Cardiac muscle cell (in vitro differentiated cells and primary cell): ENCODE measurements around the gene NFIC. TPM values are rescaled to one million over a fixed set of nuclear protein-coding genes. Genes with fewer than 3 reads are reported as not detected.

ENCODE experiments used
- DNase-seq, 2 donors: peaks; one replicate each; pipeline versions ENCODE4 v3.0.0 to v3.0.0-alpha.2; 2010 to 2017; ENCODE audit warnings: low read depth in 1 of 2, low spot score in 1 of 2
- H3K27ac ChIP-seq: fragments of 200-600 bp; sonication (generic); 2 replicates; pipeline ENCODE4 v1.5.1; 2016
- H3K27me3 ChIP-seq: fragments of 200-600 bp; sonication (generic); 2 replicates; pipeline ENCODE4 v1.6.0; 2016; ENCODE audit warnings: control low read depth
- H3K36me3 ChIP-seq: fragments of 200-600 bp; sonication (generic); 2 replicates; pipeline ENCODE4 v1.5.1; 2016; ENCODE audit warnings: control low read depth
- H3K4me1 ChIP-seq: fragments of 200-600 bp; sonication (generic); 2 replicates; pipeline ENCODE4 v1.8.1; 2017; ENCODE audit warnings: low read depth, mild to moderate bottlenecking, mixed run types
- H3K4me3 ChIP-seq: fragments of 200-600 bp; sonication (generic); 2 replicates; pipeline ENCODE4 v1.5.1; 2016; ENCODE audit warnings: mild to moderate bottlenecking
- H3K9me3 ChIP-seq: fragments of 200-600 bp; sonication (generic); 2 replicates; pipeline ENCODE4 v1.5.1; 2017; ENCODE audit warnings: low read depth, mild to moderate bottlenecking, control low read depth
- polyA plus RNA-seq: library from polyadenylated mRNA; unstranded; fragments of >200 nt; fragmentation: Nextera tagmentation; extraction: Ambion mirVana; gene quantifications from 2 replicates; pipeline ENCODE4 v1.2.1, GENCODE V29; 2016
- total RNA-seq: library from RNA; depleted of rRNA; stranded (reverse); fragments of >200 nt; gene quantifications from 2 replicates; pipeline ENCODE4 v1.2.3, GENCODE V29; 2016
- TF ChIP-seq, protein P1 (sequence below): IDR thresholded peaks from 2 replicates; pipeline ENCODE4 v1.5.1; 2012; ENCODE audit warnings: low read depth, mild to moderate bottlenecking, low read length

Gene NFIC
- total and polyA plus RNA-seq, 2 experiments from 2014 or later = 32.7 to 46.1 TPM

DNA sequence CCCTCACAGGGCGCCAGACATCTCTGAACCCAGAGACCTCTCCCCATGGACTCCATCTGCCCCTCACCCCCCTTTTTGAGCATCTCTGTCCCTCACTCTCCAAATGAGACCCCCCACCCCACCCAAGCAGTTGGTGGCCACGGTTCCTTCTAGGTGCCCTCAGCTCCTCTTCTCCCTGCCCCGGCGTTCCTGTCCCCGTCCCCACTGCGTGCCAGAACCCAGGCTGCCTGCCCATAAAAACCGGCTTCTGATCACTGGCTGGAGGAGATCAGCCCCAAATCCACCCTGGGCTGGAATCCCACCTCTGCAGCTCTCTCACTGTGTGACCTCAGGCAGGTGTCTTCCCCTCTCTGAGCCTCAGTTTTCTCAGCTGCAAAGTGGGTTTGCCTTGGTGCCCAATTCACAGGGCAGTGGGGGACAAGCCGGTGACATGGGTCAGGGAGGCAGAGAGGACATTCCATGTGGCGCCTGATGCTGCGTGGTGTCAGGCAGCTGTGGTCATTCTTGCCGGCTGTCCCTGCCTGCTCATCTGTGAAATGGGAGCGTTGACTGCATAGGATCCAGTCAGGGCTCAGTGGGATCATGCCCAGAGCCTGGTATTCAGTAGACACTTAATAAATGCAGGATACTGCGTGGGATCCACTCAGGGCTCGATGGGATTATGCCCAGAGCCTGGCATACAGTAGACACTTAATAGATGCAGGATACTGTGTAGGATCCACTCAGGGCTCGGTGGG is 88.4 kb downstream of the NFIC start:
- peaks cover 19% of the 10 kb centered on the region for H3K4me1 ChIP-seq
- TF ChIP-seq, protein P1, sequence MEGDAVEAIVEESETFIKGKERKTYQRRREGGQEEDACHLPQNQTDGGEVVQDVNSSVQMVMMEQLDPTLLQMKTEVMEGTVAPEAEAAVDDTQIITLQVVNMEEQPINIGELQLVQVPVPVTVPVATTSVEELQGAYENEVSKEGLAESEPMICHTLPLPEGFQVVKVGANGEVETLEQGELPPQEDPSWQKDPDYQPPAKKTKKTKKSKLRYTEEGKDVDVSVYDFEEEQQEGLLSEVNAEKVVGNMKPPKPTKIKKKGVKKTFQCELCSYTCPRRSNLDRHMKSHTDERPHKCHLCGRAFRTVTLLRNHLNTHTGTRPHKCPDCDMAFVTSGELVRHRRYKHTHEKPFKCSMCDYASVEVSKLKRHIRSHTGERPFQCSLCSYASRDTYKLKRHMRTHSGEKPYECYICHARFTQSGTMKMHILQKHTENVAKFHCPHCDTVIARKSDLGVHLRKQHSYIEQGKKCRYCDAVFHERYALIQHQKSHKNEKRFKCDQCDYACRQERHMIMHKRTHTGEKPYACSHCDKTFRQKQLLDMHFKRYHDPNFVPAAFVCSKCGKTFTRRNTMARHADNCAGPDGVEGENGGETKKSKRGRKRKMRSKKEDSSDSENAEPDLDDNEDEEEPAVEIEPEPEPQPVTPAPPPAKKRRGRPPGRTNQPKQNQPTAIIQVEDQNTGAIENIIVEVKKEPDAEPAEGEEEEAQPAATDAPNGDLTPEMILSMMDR = no peak
- no peak overlapping the region for H3K4me3 ChIP-seq
- H3K27me3 ChIP-seq = no peaks in the 10 kb centered on the region
- peaks cover 12% of the 10 kb centered on the region for H3K36me3 ChIP-seq
- H3K9me3 ChIP-seq = no peaks in the 10 kb centered on the region
- H3K27ac ChIP-seq = no peak overlapping the region
- DNase-seq = no peak

DNA sequence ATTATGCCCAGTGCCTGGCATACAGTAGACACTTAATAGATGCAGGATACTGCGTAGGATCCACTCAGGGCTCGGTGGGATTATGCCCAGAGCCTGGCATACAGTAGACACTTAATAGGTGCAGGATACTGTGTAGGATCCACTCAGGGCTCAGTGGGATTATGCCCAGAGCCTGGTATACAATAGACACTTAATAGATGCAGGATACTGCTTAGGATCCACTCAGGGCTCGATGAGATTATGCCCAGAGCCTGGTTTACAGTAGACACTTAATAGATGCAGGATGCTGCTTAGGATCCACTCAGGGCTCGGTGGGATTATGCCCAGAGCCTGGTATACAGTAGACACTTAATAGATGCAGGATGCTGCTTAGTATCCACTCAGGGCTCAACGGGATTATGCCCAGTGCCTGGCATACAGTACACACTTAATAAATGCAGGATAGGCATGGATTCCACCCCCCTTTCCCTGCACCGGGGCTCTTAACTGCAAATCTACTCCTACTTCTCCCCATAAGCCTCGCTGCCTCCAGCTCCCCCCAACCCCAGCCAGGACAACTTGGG is 89.1 kb downstream of the NFIC start:
- Histone ChIP-seq H3K9me3 (no peaks in the 10 kb centered on the region), H3K27ac (no peak overlapping the region), H3K36me3 (peaks cover 12% of the 10 kb centered on the region), H3K4me3 (no peak overlapping the region), H3K27me3 (peaks cover under 1% of the 10 kb centered on the region), H3K4me1 (peaks cover 19% of the 10 kb centered on the region)
- TF ChIP-seq, protein P1 = no peak
- no peak for DNase-seq

DNA sequence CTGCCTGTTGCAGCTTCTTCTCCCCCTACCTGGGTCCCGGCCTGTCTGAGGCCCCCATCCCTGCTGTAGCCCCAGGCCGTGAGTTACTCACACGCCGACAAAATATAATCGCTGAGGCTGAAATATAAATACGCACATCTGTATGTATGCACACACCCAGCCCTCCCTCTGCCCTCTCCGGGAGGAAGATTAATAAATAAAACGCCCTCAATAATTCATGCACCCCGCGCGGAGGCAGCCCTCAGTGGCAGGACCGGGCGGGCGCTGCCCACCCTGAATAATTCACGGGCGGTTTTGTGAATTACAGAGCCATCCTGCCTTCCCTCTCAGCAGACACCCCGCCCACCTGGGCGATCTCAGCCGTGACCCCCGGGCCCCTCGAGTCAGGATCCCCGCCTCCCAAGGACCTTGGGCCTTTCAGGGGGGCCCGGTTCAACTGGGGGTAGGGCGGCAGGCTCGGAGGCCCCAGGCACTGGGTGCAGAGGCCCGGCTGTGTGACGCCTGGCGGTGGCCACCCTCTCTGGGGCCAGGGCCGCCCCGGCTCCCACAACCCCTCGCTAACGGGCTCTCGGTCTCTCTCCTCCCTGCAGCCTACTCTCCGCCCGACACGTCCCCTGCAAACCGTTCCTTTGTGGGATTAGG is 89.7 kb downstream of the NFIC start:
- TF ChIP-seq, protein P1 = no peak
- Histone ChIP-seq H3K36me3 (peaks cover 8% of the 10 kb centered on the region), H3K27me3 (peaks cover 7% of the 10 kb centered on the region), H3K4me1 (peaks cover 19% of the 10 kb centered on the region), H3K27ac (no peak overlapping the region), H3K9me3 (no peaks in the 10 kb centered on the region), H3K4me3 (no peak overlapping the region)
- no peak for DNase-seq

- peaks cover 8% of the 10 kb centered on the region for H3K36me3 ChIP-seq
- H3K27me3 ChIP-seq = peaks cover 16% of the 10 kb centered on the region
- H3K9me3 ChIP-seq = no peaks in the 10 kb centered on the region
- no peak overlapping the region for H3K27ac ChIP-seq
- no peak overlapping the region for H3K4me3 ChIP-seq
- no peak for DNase-seq
- TF ChIP-seq, protein P1 = no peak
- peaks cover 19% of the 10 kb centered on the region for H3K4me1 ChIP-seq
These were observed 90.6 kb downstream of the NFIC start for GRCh38 chr19:3456925-3457527.

GRCh38 chr19:3457528-3458228 is 91.3 kb downstream of the NFIC start:
- peaks cover 5% of the 10 kb centered on the region for H3K36me3 ChIP-seq
- no peak overlapping the region for H3K4me3 ChIP-seq
- DNase-seq = peak in 1 of 2 donors; percentile 40
- no peak overlapping the region for H3K27ac ChIP-seq
- H3K9me3 ChIP-seq = no peaks in the 10 kb centered on the region
- H3K4me1 ChIP-seq = peaks cover 19% of the 10 kb centered on the region
- H3K27me3 ChIP-seq = peaks cover 23% of the 10 kb centered on the region
- TF ChIP-seq, protein P1 = no peak
